IPS-20b (cell line): Measurements from ENCODE around the gene MTRR.
"Not testable (repeated sequence)": the region's sequence is repeated elsewhere in the genome, so short reads cannot be mapped to it uniquely, and the experiment has no call there.

ENCODE experiments used
- H3K27ac ChIP-seq: one replicate; pipeline ENCODE4 v1.5.1; 2013; ENCODE audit warnings: low read length
- H3K27me3 ChIP-seq: 2 replicates; pipeline ENCODE4 v1.6.1; 2013; ENCODE audit warnings: mild to moderate bottlenecking, low read length, inconsistent platforms; ENCODE audit not compliant: insufficient read depth
- H3K36me3 ChIP-seq: 2 replicates; pipeline ENCODE4 v1.6.1; 2013; ENCODE audit warnings: low read depth, mild to moderate bottlenecking, inconsistent platforms, low read length, moderate library complexity; ENCODE audit not compliant: insufficient read depth
- H3K4me1 ChIP-seq: 2 replicates; pipeline ENCODE4 v1.6.1; 2013; ENCODE audit warnings: mild to moderate bottlenecking, control low read depth, inconsistent platforms, low read length, moderate library complexity; ENCODE audit not compliant: insufficient read depth
- H3K4me3 ChIP-seq: 2 replicates; pipeline ENCODE4 v1.5.1; 2013; ENCODE audit warnings: mild to moderate bottlenecking, low read length, inconsistent platforms
- H3K9ac ChIP-seq: 2 replicates; pipeline ENCODE4 v1.6.1; 2013; ENCODE audit warnings: low read depth, mild to moderate bottlenecking, inconsistent platforms, low read length, moderate library complexity
- H3K9me3 ChIP-seq: 2 replicates; pipeline ENCODE4 v1.6.1; 2013; ENCODE audit warnings: mild to moderate bottlenecking, low read depth, low read length, inconsistent platforms; ENCODE audit not compliant: insufficient read depth

The MTRR gene

DNA sequence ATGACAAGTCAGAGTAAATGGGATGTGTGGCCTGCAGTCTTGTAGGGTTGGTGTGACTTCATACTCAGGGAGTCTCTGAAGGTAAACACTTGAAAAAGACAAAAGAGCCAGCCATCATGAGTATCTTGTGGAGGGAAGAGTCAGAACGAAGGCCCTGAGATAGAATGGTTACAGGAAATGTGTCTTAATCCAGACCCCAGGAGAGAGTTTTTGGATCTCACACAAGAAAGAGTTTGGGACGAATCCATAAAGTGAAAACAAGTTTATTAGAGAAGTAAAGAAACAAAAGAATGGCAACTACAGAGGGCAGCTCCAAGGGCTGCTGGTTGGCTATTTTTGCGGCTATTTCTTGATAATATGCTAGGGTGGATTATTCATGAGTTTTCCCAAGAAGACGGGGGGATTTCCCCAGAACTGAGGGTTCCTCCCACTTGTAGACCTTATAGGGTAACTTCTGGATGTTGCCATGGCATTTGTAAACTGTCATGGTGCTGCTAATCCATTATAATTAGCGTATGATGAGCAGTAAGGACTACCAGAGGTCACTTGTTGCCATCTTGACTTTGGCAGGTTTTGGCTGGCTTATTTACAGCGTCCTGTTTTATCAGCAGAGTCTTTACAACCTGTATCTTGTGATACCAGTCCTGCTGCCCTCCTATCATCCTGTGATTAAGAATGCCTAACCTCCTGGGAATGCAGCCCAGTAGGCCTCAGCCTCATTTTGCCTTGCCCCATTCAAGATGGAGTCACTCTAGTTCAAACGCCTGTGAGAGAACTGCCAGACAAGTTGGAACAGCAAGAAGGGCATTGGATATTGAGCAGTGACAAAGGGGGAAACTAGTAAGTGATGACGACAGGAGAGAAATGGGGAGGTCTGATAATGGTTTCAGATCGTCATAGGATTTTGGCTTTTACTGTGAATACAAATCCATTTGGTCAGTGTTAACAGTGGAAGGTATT, 34.0 kb downstream of the MTRR start:
- H3K9ac ChIP-seq: no peak overlapping the region
- H3K4me1 ChIP-seq: no peaks in the 10 kb centered on the region
- no peaks in the 10 kb centered on the region for H3K27me3 ChIP-seq
- no peak overlapping the region for H3K27ac ChIP-seq
- peaks cover 1% of the 10 kb centered on the region; the same call in 1 of the 2 replicates for H3K9me3 ChIP-seq
- no peak overlapping the region for H3K4me3 ChIP-seq
- peaks cover 68% of the 10 kb centered on the region for H3K36me3 ChIP-seq

DNA sequence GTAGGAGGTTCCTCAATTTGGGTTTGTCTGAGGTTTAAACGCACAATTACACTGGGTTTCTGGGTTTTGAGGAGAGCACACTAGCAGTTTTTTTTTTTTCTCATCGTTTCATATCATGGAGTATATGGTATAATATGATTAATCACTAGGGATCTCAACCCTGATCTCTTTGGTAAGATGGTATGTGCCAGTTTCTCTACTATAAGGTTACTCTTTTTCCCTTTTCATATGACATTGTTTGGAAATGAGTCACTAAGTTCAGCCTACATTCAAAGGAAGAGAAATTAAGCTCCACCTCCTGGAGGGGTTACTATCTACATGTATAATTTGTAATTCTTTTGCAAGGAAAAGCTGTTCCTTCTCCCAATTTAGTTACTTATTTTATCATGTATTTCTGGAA, 35.2 kb downstream of the MTRR start:
- Histone ChIP-seq H3K4me3 (no peak overlapping the region), H3K9ac (no peak overlapping the region), H3K4me1 (no peaks in the 10 kb centered on the region), H3K9me3 (peaks cover 2% of the 10 kb centered on the region; the same call in 1 of the 2 replicates), H3K27ac (no peak overlapping the region), H3K36me3 (peaks cover 60% of the 10 kb centered on the region), H3K27me3 (no peaks in the 10 kb centered on the region)

DNA sequence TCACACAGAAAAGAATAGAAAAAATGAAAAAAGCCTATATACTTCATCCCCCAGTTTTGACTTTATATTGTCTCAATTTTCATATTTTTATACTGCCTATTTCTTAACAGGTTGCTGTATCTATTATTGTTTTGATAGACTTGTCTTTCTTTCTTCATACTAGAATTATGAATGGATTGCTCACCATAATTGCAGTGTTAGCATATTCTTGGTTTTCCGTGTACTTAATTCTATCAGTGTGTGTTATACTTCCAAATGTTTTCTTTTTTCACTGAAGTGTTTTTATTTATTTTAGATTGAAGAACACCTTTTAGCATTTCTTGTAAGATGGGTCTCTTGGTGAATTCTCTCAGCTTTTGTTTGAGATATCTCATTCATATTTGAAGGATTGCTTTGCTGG, 38.7 kb downstream of the MTRR start:
- H3K27me3 ChIP-seq: no peaks in the 10 kb centered on the region
- no peaks in the 10 kb centered on the region for H3K4me1 ChIP-seq
- peaks cover 27% of the 10 kb centered on the region; the same call in 1 of the 2 replicates for H3K36me3 ChIP-seq
- no peak overlapping the region for H3K27ac ChIP-seq
- H3K9me3 ChIP-seq: peaks cover 2% of the 10 kb centered on the region; the same call in 1 of the 2 replicates
- no peak overlapping the region for H3K4me3 ChIP-seq
- H3K9ac ChIP-seq: no peak overlapping the region

GRCh38 chr5:7908317-7908716, 39.4 kb downstream of the MTRR start:
- Histone ChIP-seq H3K27me3 (no peaks in the 10 kb centered on the region), H3K9ac (no peak overlapping the region), H3K9me3 (peaks cover 2% of the 10 kb centered on the region; the same call in 1 of the 2 replicates), H3K27ac (no peak overlapping the region), H3K4me3 (no peak overlapping the region), H3K4me1 (no peaks in the 10 kb centered on the region), H3K36me3 (peaks cover 21% of the 10 kb centered on the region; the same call in 1 of the 2 replicates)

GRCh38 chr5:7910738-7911428, 41.9 kb downstream of the MTRR start:
- H3K27me3 ChIP-seq: no peaks in the 10 kb centered on the region
- peaks cover 12% of the 10 kb centered on the region; the same call in 1 of the 2 replicates for H3K36me3 ChIP-seq
- H3K4me1 ChIP-seq: no peaks in the 10 kb centered on the region
- H3K9me3 ChIP-seq: peaks cover 2% of the 10 kb centered on the region; the same call in 1 of the 2 replicates
- no peak overlapping the region for H3K27ac ChIP-seq
- no peak overlapping the region for H3K9ac ChIP-seq
- H3K4me3 ChIP-seq: no peak overlapping the region

- not testable (repeated sequence) for H3K27me3 ChIP-seq, H3K9ac ChIP-seq, H3K4me1 ChIP-seq
These were observed 42.5 kb downstream of the MTRR start for GRCh38 chr5:7911429-7911771.

DNA sequence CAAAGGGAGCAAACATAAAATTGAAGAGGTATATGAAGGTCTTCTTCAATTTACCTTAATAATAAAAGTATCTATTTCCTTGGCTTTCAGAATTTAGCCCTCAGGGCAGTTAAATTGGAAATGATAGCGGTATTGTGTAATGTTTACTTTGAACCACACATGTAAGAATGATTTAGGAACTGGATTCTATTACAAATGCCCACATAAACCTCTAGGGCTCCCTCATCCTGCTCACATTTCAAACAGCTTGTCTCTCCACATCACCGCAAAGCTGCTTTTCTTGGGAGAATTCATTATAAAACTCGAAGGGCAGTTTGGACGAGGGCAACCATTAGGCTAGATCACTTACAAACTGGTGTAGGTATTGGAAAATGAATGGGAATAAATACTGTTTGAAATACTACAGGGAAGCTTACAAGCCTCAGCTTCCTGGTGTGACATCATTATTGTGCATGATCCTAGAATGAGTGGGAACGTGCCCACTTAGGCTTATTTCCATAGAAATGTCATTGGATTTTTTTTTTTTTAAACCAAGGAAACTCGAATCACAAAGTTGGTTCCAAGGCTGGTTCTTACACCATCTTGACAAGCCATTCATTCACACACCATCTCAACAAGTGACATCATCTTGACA, 47.3 kb downstream of the MTRR start:
- no peak overlapping the region for H3K27ac ChIP-seq
- H3K27me3 ChIP-seq: no peaks in the 10 kb centered on the region
- H3K9ac ChIP-seq: no peak overlapping the region
- peaks cover 11% of the 10 kb centered on the region; the same call in 1 of the 2 replicates for H3K9me3 ChIP-seq
- H3K36me3 ChIP-seq: no peaks in the 10 kb centered on the region
- H3K4me1 ChIP-seq: no peaks in the 10 kb centered on the region
- H3K4me3 ChIP-seq: no peak overlapping the region

More at GRCh38 chr5:7911429-7911771, 42.5 kb downstream of the MTRR start:
- H3K27ac ChIP-seq, H3K9me3 ChIP-seq, H3K36me3 ChIP-seq, H3K4me3 ChIP-seq: not testable (repeated sequence)

- H3K9ac ChIP-seq: no peak overlapping the region
- no peaks in the 10 kb centered on the region for H3K4me1 ChIP-seq
- no peak overlapping the region for H3K4me3 ChIP-seq
- H3K27me3 ChIP-seq: no peaks in the 10 kb centered on the region
- no peaks in the 10 kb centered on the region for H3K36me3 ChIP-seq
- H3K9me3 ChIP-seq: peaks cover 11% of the 10 kb centered on the region; the same call in 1 of the 2 replicates
- no peak overlapping the region for H3K27ac ChIP-seq
These were observed 48.5 kb downstream of the MTRR start for GRCh38 chr5:7917130-7918123.

DNA sequence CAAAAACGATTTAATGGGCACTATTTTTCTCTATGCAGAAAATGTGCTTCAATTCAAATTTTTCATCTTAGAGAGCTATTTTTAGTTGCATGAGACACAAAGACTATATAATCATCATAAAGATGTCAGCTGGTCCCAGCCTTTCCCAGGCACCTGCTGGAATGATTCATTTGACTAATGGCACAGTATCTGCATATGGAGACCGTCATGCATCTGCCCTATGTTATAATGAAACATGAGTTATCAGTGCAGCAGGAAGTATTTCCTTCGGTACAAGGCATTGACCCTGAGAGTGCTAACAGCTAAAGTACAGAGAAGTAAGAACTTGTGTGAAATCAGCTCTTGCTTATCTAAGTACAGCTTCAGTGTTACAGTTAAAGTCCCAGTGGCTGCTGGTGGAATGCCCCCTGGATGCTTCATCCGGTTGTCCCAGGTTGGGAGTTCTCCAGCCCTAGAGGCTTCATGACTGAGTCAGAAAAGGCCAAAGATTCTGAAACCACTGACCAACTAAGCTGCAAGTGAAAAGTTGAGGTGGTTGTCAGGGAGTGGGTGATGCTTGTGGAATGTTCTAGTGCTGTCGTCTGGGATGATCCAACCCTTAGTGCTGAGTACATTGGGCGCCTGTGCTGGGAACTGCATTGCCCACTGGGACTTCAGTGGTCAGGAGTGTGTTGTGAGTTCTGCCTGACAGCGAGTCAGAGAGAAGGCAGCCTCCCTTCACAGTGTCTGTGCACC, 57.2 kb downstream of the MTRR start:
- H3K9ac ChIP-seq: no peak overlapping the region
- no peak overlapping the region for H3K4me3 ChIP-seq
- no peaks in the 10 kb centered on the region for H3K36me3 ChIP-seq
- H3K27ac ChIP-seq: no peak overlapping the region
- no peaks in the 10 kb centered on the region for H3K4me1 ChIP-seq
- no peaks in the 10 kb centered on the region for H3K27me3 ChIP-seq
- H3K9me3 ChIP-seq: no peaks in the 10 kb centered on the region

DNA sequence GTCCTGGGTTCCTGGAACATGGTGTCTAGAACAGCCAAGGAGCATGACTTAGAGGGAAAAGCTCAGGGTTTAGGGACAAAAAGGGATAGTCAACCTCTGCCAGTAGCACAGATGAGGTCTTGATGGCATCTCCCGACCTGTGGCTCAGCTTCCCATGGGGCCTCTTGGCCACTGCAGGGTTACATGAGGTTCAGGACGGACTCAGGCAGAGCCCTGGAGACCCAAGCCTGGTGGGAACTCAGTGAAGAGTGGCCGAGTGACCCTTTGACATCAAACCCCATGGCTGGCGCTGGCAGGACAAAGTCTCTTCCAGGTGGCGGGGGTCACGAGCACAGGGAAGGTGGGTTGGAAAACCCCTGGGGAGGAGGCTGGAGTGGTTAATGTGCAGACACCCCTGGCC, 57.8 kb downstream of the MTRR start:
- no peaks in the 10 kb centered on the region for H3K9me3 ChIP-seq
- no peak overlapping the region for H3K27ac ChIP-seq
- no peaks in the 10 kb centered on the region for H3K4me1 ChIP-seq
- no peak overlapping the region for H3K9ac ChIP-seq
- no peaks in the 10 kb centered on the region for H3K36me3 ChIP-seq
- H3K4me3 ChIP-seq: no peak overlapping the region
- no peaks in the 10 kb centered on the region for H3K27me3 ChIP-seq
